G401.6 (cell line): Measurements from ENCODE around the gene ANGPTL2.

ENCODE experiments used
- FAIRE-seq: peaks from 2 replicates; lab custom pipeline; 2012; peaks lifted over from hg19 to GRCh38; lab: Jason Lieb, UNC

ANGPTL2 gene

GRCh38 chr9:127136081-127136879, 13.8 kb upstream of the ANGPTL2 start:
- FAIRE-seq: no peak

- no peak for FAIRE-seq
These were observed 12.8 kb upstream of the ANGPTL2 start for GRCh38 chr9:127135056-127135745.

GRCh38 chr9:127133739-127134167, 11.3 kb upstream of the ANGPTL2 start:
- no peak for FAIRE-seq

- FAIRE-seq: no peak
These were observed 10.6 kb upstream of the ANGPTL2 start for GRCh38 chr9:127132921-127133647.

GRCh38 chr9:127132375-127132774, 9.9 kb upstream of the ANGPTL2 start:
- FAIRE-seq: no peak

- FAIRE-seq: no peak
These were observed 9.4 kb upstream of the ANGPTL2 start for GRCh38 chr9:127131871-127132270.

GRCh38 chr9:127130661-127131538, 8.5 kb upstream of the ANGPTL2 start:
- FAIRE-seq: no peak

- no peak for FAIRE-seq
These were observed 7.8 kb upstream of the ANGPTL2 start for GRCh38 chr9:127130235-127130634.

GRCh38 chr9:127129718-127130085, 7.3 kb upstream of the ANGPTL2 start:
- no peak for FAIRE-seq

GRCh38 chr9:127129073-127129717, 6.8 kb upstream of the ANGPTL2 start:
- no peak for FAIRE-seq

GRCh38 chr9:127128341-127129072, 6.1 kb upstream of the ANGPTL2 start:
- FAIRE-seq: no peak

GRCh38 chr9:127126971-127127370, 4.5 kb upstream of the ANGPTL2 start:
- no peak for FAIRE-seq

GRCh38 chr9:127124792-127125191, 2.4 kb upstream of the ANGPTL2 start:
- no peak for FAIRE-seq

GRCh38 chr9:127124111-127124531, 1.7 kb upstream of the ANGPTL2 start:
- FAIRE-seq: no peak

GRCh38 chr9:127123064-127123890, 842 bp upstream of the ANGPTL2 start:
- FAIRE-seq: no peak

GRCh38 chr9:127121628-127122175, 733 bp downstream of the ANGPTL2 start:
- FAIRE-seq: no peak

- no peak for FAIRE-seq
These were observed 3.1 kb downstream of the ANGPTL2 start for GRCh38 chr9:127119320-127119709.

GRCh38 chr9:127118597-127119319, 3.7 kb downstream of the ANGPTL2 start:
- FAIRE-seq: no peak

GRCh38 chr9:127117801-127118200, 4.6 kb downstream of the ANGPTL2 start:
- FAIRE-seq: no peak
